HL-60 (cell line): Measurements from ENCODE around the gene ATP11A.

ENCODE experiments used
- DNase-seq, 2 experiments: peaks; one replicate each; pipeline ENCODE4 v3.0.0-alpha.2; 2010 to 2020; ENCODE audit warnings: low read depth in 1 of 2, low spot score in 1 of 2
- H3K27ac ChIP-seq: fragments of 250-450 bp; sonication (Bioruptor Pico); replicated peaks from 2 replicates; pipeline ENCODE4 v1.5.1; 2020; ENCODE audit warnings: mild to moderate bottlenecking, moderate library complexity
- H3K27me3 ChIP-seq: fragments of 250-450 bp; sonication (Bioruptor Pico); 2 replicates; pipeline ENCODE4 v1.5.1; 2021; ENCODE audit warnings: mild to moderate bottlenecking, moderate library complexity; ENCODE audit not compliant: insufficient read depth, poor library complexity, severe bottlenecking
- H3K4me3 ChIP-seq: replicated peaks from 2 replicates; pipeline ENCODE4 v1.5.1; 2011; ENCODE audit warnings: mild to moderate bottlenecking, control low read depth, low read length; ENCODE audit not compliant: insufficient read depth
- GABPA ChIP-seq: IDR thresholded peaks from 2 replicates; pipeline ENCODE4 v1.6.1; 2012; ENCODE audit warnings: low read depth
- POLR2AphosphoS5 ChIP-seq: IDR thresholded peaks from 2 replicates; pipeline ENCODE4 v1.6.1; 2012; ENCODE audit warnings: low read depth
- REST ChIP-seq: IDR thresholded peaks from 2 replicates; pipeline ENCODE4 v1.6.1; 2012; ENCODE audit warnings: low read depth; ENCODE audit not compliant: insufficient replicate concordance
- SPI1 ChIP-seq: IDR thresholded peaks from 2 replicates; pipeline ENCODE4 v1.6.1; 2012; ENCODE audit warnings: low read depth, mild to moderate bottlenecking, borderline replicate concordance
- TF ChIP-seq, protein P1 (sequence below): IDR thresholded peaks from one replicate; pipeline ENCODE4 v1.5.1; 2011; ENCODE audit warnings: low read length, control low read depth, inconsistent platforms; ENCODE audit not compliant: insufficient read depth

The ATP11A gene

DNA sequence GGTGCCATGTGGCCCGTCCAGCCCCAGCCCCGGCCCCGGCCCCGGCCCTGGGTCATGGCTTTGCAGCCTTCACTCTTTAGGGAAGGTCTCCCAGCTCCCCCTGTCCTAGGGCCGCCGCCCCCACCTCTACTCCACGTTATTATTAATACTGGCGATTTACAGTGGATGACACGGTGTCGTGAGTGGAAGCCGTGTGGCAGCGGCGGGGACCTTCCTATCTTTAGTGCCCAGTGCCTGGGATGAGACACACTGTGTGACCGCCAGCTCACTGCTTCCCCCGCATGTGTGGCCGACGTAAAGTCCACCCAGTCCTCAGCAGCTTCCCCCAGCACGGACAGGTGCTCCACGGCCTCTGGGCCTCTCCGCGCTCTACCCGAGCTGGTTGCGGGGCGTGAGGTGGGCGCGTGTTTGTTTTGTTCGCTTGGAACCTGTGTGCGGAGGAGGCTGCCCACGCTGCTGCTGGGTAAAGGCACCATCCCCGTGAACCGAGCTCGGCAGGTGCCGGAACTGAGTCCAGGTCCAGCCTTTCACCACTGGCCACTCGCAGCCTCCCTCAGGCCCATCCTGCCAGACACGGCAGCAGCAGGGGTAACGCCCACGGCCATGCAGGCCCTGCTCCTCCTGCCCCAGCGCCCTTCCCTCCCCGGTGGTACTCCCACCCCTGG, 208.2 kb downstream of the ATP11A start:
- Histone ChIP-seq H3K27me3 (peaks cover 40% of the 10 kb centered on the region), H3K27ac (no peak overlapping the region), H3K4me3 (no peak overlapping the region)
- DNase-seq = no peak
- TF ChIP-seq, protein P1, sequence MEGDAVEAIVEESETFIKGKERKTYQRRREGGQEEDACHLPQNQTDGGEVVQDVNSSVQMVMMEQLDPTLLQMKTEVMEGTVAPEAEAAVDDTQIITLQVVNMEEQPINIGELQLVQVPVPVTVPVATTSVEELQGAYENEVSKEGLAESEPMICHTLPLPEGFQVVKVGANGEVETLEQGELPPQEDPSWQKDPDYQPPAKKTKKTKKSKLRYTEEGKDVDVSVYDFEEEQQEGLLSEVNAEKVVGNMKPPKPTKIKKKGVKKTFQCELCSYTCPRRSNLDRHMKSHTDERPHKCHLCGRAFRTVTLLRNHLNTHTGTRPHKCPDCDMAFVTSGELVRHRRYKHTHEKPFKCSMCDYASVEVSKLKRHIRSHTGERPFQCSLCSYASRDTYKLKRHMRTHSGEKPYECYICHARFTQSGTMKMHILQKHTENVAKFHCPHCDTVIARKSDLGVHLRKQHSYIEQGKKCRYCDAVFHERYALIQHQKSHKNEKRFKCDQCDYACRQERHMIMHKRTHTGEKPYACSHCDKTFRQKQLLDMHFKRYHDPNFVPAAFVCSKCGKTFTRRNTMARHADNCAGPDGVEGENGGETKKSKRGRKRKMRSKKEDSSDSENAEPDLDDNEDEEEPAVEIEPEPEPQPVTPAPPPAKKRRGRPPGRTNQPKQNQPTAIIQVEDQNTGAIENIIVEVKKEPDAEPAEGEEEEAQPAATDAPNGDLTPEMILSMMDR = no peak
- TF ChIP-seq REST = no peak
- TF ChIP-seq SPI1 = no peak
- no peak for TF ChIP-seq GABPA
- TF ChIP-seq POLR2AphosphoS5 = no peak

GRCh38 chr13:112898621-112899280, 208.9 kb downstream of the ATP11A start:
- no peak overlapping the region for H3K4me3 ChIP-seq
- H3K27me3 ChIP-seq = peaks cover 40% of the 10 kb centered on the region
- H3K27ac ChIP-seq = no peak overlapping the region
- TF ChIP-seq REST = no peak
- TF ChIP-seq GABPA = no peak
- TF ChIP-seq SPI1 = no peak
- TF ChIP-seq POLR2AphosphoS5 = no peak
- TF ChIP-seq, protein P1 = no peak
- no peak for DNase-seq

GRCh38 chr13:112899281-112900225, 209.7 kb downstream of the ATP11A start:
- TF ChIP-seq, protein P1 = no peak
- no peak for TF ChIP-seq POLR2AphosphoS5
- TF ChIP-seq SPI1 = no peak
- no peak for TF ChIP-seq GABPA
- TF ChIP-seq REST = no peak
- DNase-seq = no peak
- Histone ChIP-seq H3K27me3 (peaks cover 39% of the 10 kb centered on the region), H3K4me3 (no peak overlapping the region), H3K27ac (no peak overlapping the region)
